Suprapubic skin (tissue), 4 donors: Measurements from ENCODE around the gene SUSD5. TPM values are rescaled to one million over a fixed set of nuclear protein-coding genes. Genes with fewer than 3 reads are reported as not detected.

Experiments
- DNase-seq, 2 donors: peaks; one replicate each; pipeline ENCODE4 v3.0.0-alpha.2; 2019; ENCODE audit warnings: low spot score in 2 of 2
- H3K27ac ChIP-seq: fragments of 200-600 bp; sonication (generic); one replicate; pipeline ENCODE4 v1.5.1; 2019
- H3K27me3 ChIP-seq: fragments of 200-600 bp; sonication (generic); one replicate; pipeline ENCODE4 v1.5.1; 2019
- H3K36me3 ChIP-seq: fragments of 200-600 bp; sonication (generic); one replicate; pipeline ENCODE4 v1.5.1; 2019
- H3K4me1 ChIP-seq: fragments of 200-600 bp; sonication (generic); one replicate; pipeline ENCODE4 v1.5.1; 2019
- H3K4me3 ChIP-seq: fragments of 200-600 bp; sonication (generic); one replicate; pipeline ENCODE4 v1.5.1; 2019; ENCODE audit warnings: mild to moderate bottlenecking
- H3K9me3 ChIP-seq: fragments of 200-600 bp; sonication (generic); one replicate; pipeline ENCODE4 v1.5.1; 2019
- EP300 ChIP-seq: sonication (generic); formaldehyde crosslinking; IDR thresholded peaks from one replicate; pipeline ENCODE4 v1.6.1; 2017; ENCODE audit warnings: antibody characterized with exemption
- POLR2A ChIP-seq, 2 donors: fragments of 450-650 bp; IDR thresholded peaks; one replicate each; pipeline ENCODE4 v1.6.1; 2017; ENCODE audit warnings: antibody characterized with exemption in 2 of 2, mild to moderate bottlenecking in 2 of 2, moderate library complexity in 2 of 2
- POLR2AphosphoS5 ChIP-seq, 3 donors: sonication (generic); formaldehyde crosslinking; IDR thresholded peaks; one replicate each; pipeline ENCODE4 v1.6.1; 2017; ENCODE audit warnings: antibody characterized with exemption in 3 of 3
- WGBS: methylation state at CpG from one replicate; pipeline ENCODE4 v1.1.5; 2018; 5-methylcytosine and 5-hydroxymethylcytosine counted together
- total RNA-seq, 4 donors: library from RNA; depleted of rRNA; stranded (reverse); fragments of >200 nt; gene quantifications; one replicate each; pipeline ENCODE4 v1.1.0, GENCODE V29; 2016
- TF ChIP-seq, protein P1 (sequence below), 2 donors: fragments of 200-600 bp in 1 of 2; fragments of 450-650 bp in 1 of 2; sonication (generic) in 1 of 2; IDR thresholded peaks; one replicate each; pipeline ENCODE4 v1.5.1; 2016 to 2019; ENCODE audit warnings: antibody characterized with exemption in 2 of 2, mild to moderate bottlenecking in 1 of 2, moderate library complexity in 1 of 2

Gene SUSD5
- total RNA-seq, 4 donors from 2014 or later, result 0.60 to 2.6 (median 1.4) TPM

DNA sequence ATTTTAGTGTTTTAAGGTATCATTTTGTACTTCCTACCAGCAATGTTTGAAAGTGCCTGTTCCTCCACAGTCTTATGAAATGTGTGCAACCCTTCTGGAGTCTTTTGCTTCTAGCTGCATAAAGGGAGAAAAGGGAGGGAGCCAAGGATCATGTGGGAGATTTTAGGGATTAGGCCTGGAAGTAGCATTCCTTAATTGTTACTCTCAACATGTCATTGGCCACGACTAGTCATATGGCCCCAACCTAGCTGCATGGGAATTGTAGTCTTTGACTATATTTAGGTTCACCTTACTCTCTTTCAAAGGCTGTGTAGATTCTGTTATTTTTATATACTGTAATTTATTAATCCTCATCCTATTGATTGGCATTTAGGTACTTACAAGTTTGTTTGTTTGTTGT, 89.9 kb downstream of the SUSD5 start:
- Histone ChIP-seq H3K27ac (no peak overlapping the region), H3K9me3 (no peaks in the 10 kb centered on the region), H3K4me3 (no peak overlapping the region), H3K27me3 (no peaks in the 10 kb centered on the region), H3K36me3 (peaks cover 81% of the 10 kb centered on the region), H3K4me1 (peaks cover 6% of the 10 kb centered on the region)
- WGBS, result 61% methylated on average over 1 of the region's 1 CpG
- TF ChIP-seq POLR2AphosphoS5 (IDR thresholded peaks at IDR 0.05), result no peak
- no peak for TF ChIP-seq EP300
- TF ChIP-seq, protein P1, sequence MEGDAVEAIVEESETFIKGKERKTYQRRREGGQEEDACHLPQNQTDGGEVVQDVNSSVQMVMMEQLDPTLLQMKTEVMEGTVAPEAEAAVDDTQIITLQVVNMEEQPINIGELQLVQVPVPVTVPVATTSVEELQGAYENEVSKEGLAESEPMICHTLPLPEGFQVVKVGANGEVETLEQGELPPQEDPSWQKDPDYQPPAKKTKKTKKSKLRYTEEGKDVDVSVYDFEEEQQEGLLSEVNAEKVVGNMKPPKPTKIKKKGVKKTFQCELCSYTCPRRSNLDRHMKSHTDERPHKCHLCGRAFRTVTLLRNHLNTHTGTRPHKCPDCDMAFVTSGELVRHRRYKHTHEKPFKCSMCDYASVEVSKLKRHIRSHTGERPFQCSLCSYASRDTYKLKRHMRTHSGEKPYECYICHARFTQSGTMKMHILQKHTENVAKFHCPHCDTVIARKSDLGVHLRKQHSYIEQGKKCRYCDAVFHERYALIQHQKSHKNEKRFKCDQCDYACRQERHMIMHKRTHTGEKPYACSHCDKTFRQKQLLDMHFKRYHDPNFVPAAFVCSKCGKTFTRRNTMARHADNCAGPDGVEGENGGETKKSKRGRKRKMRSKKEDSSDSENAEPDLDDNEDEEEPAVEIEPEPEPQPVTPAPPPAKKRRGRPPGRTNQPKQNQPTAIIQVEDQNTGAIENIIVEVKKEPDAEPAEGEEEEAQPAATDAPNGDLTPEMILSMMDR (IDR thresholded peaks at IDR 0.05), result no peak
- TF ChIP-seq POLR2A (IDR thresholded peaks at IDR 0.05), result no peak
- no peak for DNase-seq

DNA sequence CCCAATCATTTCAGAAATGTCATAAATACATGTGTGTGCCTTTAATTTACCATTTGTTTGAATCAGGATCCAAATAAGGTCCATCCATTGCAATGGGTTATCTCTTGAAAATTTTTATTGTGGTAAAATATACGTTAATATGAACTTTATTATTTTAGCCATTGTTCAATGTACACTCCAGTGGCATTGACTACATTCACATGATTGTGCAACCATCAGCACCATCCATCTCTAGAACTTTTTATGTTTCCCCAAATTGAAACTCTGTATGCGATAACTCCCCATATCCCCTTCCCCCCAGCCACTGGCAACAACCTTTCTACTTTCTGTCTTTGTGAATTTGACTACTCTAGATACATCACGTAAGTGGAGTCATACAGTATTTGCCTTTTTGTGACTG, 92.8 kb downstream of the SUSD5 start:
- H3K4me1 ChIP-seq, result no peaks in the 10 kb centered on the region
- H3K9me3 ChIP-seq, result no peaks in the 10 kb centered on the region
- no peak for DNase-seq
- no peaks in the 10 kb centered on the region for H3K27me3 ChIP-seq
- TF ChIP-seq EP300 (no peak), POLR2A (IDR thresholded peaks at IDR 0.05) (no peak), POLR2AphosphoS5 (IDR thresholded peaks at IDR 0.05) (no peak)
- TF ChIP-seq, protein P1 (IDR thresholded peaks at IDR 0.05), result no peak
- no peak overlapping the region for H3K27ac ChIP-seq
- H3K36me3 ChIP-seq, result peaks cover 80% of the 10 kb centered on the region
- WGBS, result 86% methylated on average over 3 of the region's 3 CpGs
- no peak overlapping the region for H3K4me3 ChIP-seq

DNA sequence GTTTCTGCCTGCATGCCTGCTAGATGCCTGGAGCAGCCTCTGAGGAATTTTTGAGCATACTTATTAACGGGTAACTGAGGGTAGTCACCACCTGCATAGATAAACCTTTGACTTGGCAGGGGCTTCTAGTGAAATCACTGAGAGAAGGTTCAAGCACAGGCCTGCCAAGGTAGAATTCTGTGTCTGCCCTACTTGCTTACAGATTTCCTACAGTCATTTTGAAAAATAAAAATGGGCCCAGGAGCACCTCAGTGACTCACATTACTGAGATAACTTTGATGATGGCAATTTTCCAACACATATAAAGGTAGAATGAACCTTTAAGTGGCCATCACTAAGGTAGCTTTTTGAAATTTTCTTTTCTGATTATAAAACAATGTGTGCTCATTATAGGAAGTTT, 94.0 kb downstream of the SUSD5 start:
- no peaks in the 10 kb centered on the region for H3K4me1 ChIP-seq
- H3K27ac ChIP-seq, result no peak overlapping the region
- 38% methylated on average over 1 of the region's 1 CpG for WGBS
- H3K9me3 ChIP-seq, result no peaks in the 10 kb centered on the region
- no peaks in the 10 kb centered on the region for H3K27me3 ChIP-seq
- TF ChIP-seq EP300 (no peak), POLR2AphosphoS5 (IDR thresholded peaks at IDR 0.05) (no peak), POLR2A (IDR thresholded peaks at IDR 0.05) (no peak)
- TF ChIP-seq, protein P1 (IDR thresholded peaks at IDR 0.05), result no peak
- no peak for DNase-seq
- H3K4me3 ChIP-seq, result no peak overlapping the region
- H3K36me3 ChIP-seq, result peaks cover 73% of the 10 kb centered on the region

DNA sequence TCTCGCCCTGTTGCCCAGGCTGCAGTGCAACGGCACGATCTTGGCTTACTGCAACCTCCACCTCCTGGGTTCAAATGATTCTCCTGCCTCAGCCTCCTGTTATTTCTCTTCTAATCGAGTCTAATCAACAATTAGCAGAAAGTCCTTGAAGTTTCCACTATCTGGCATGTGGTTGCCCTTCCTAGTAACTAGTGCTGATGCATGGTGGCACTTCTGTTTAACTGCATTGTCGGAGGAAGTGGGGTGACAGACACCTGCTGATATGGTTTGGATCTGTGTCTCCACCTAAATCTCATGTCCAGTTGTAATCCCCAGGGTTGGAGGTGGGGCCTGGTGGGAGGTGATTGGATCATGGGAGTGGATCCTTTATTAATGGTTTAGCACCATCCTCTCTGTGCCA, 95.6 kb downstream of the SUSD5 start:
- Histone ChIP-seq H3K4me1 (no peaks in the 10 kb centered on the region), H3K36me3 (peaks cover 73% of the 10 kb centered on the region), H3K4me3 (no peak overlapping the region), H3K27ac (no peak overlapping the region), H3K9me3 (no peaks in the 10 kb centered on the region), H3K27me3 (no peaks in the 10 kb centered on the region)
- no peak for DNase-seq
- TF ChIP-seq POLR2A (IDR thresholded peaks at IDR 0.05) (no peak), POLR2AphosphoS5 (IDR thresholded peaks at IDR 0.05) (no peak), EP300 (no peak)
- TF ChIP-seq, protein P1 (IDR thresholded peaks at IDR 0.05), result no peak
- WGBS, result 96% methylated on average over 5 of the region's 5 CpGs

DNA sequence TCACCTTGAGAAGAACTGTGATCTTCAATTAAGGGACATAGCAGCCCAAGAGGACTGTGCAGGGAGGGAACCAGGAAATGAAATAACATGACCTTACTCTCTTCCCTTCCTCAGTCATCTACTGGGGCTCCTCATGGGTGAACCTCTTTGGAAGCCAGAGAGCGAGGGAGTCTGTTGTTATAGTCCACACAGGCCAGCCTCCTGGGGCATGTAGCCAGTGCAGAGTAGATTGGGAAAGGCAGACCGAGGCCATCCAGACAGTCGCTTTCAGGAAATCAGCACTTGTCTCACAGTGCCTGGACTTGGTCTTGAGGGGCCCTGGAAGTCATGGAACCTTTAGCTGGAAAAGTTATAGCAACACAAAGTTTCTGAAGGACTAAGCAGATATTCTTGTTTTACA, 98.7 kb downstream of the SUSD5 start:
- no peak for TF ChIP-seq POLR2A (IDR thresholded peaks at IDR 0.05)
- TF ChIP-seq POLR2AphosphoS5 (IDR thresholded peaks at IDR 0.05), result no peak
- no peak for TF ChIP-seq EP300
- TF ChIP-seq, protein P1 (IDR thresholded peaks at IDR 0.05), result no peak
- no peak overlapping the region for H3K27ac ChIP-seq
- no peaks in the 10 kb centered on the region for H3K9me3 ChIP-seq
- peaks cover 26% of the 10 kb centered on the region for H3K4me1 ChIP-seq
- no peak for DNase-seq
- peaks cover 44% of the 10 kb centered on the region for H3K36me3 ChIP-seq
- no peaks in the 10 kb centered on the region for H3K27me3 ChIP-seq
- H3K4me3 ChIP-seq, result no peak overlapping the region
- WGBS, result 52% methylated on average over 3 of the region's 3 CpGs
